ENCODE data around the gene PHAX. TPM values are rescaled to one million over a fixed set of nuclear protein-coding genes. Genes with fewer than 3 reads are reported as not detected.

The PHAX gene
- total RNA-seq, 2 donors from 2014 or later: 23.4 to 27.4 TPM

- ATAC-seq (ENCODE audit: insufficient number of reproducible peaks, low FRiP score, low read depth): no peak
- no peak overlapping the region for H3K4me3 ChIP-seq
- H3K9me3 ChIP-seq: no peaks in the 10 kb centered on the region
- H3K27me3 ChIP-seq (replicated peaks; ENCODE audit: insufficient read depth): no peaks in the 10 kb centered on the region
- no peak overlapping the region for H3K27ac ChIP-seq
- DNase-seq (ENCODE audit: low spot score): no peak
- peaks cover 12% of the 10 kb centered on the region for H3K36me3 ChIP-seq
- no peak for TF ChIP-seq CTCF (IDR thresholded peaks at IDR 0.05)
- H3K4me1 ChIP-seq (ENCODE audit: control insufficient read depth in 1 of 2, low read depth in 2 of 2): peaks cover 27 to 46% of the 10 kb centered on the region in 2 donors
Measured at GRCh38 chr5:126603402-126603991, 2.8 kb downstream of the PHAX start.

DNA sequence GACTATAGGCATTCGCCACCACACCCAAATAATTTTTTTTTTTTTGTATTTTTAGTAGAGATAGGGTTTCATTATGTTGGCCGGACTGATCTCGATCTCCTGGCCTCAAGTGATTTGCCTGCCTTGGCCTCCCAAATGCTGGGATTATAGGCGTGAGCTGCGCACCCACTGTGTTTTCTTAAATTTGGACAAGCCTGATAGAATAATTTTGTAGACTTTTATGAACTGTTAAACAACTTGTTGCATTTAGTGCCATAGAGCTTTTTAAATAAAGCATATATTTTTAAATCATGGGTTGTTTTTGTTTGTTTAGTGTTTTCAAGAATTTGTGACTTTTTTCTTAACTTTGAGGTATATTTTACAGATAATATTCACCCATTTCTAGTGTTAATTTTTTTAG is 4.8 kb downstream of the PHAX start:
- DNase-seq (ENCODE audit: low spot score): no peak
- peaks cover 25 to 43% of the 10 kb centered on the region in 2 donors for H3K4me1 ChIP-seq (ENCODE audit: control insufficient read depth in 1 of 2, low read depth in 2 of 2)
- H3K9me3 ChIP-seq: no peaks in the 10 kb centered on the region
- ATAC-seq (ENCODE audit: insufficient number of reproducible peaks, low FRiP score, low read depth): no peak
- no peak overlapping the region for H3K4me3 ChIP-seq
- H3K27ac ChIP-seq: no peak overlapping the region
- H3K36me3 ChIP-seq: peaks cover 26% of the 10 kb centered on the region
- no peak for TF ChIP-seq CTCF (IDR thresholded peaks at IDR 0.05)
- no peaks in the 10 kb centered on the region for H3K27me3 ChIP-seq (replicated peaks; ENCODE audit: insufficient read depth)

- Histone ChIP-seq H3K4me3 (no peak overlapping the region), H3K4me1 (ENCODE audit: control insufficient read depth in 1 of 2, low read depth in 2 of 2) (peaks cover 5 to 19% of the 10 kb centered on the region in 2 donors), H3K27ac (no peak overlapping the region), H3K36me3 (peaks cover 23% of the 10 kb centered on the region), H3K27me3 (replicated peaks; ENCODE audit: insufficient read depth) (no peaks in the 10 kb centered on the region), H3K9me3 (no peaks in the 10 kb centered on the region)
- no peak for ATAC-seq (ENCODE audit: insufficient number of reproducible peaks, low FRiP score, low read depth)
- no peak for TF ChIP-seq CTCF (IDR thresholded peaks at IDR 0.05)
- DNase-seq (ENCODE audit: low spot score): no peak
Measured at GRCh38 chr5:126610160-126610559, 9.4 kb downstream of the PHAX start.

GRCh38 chr5:126610616-126611015 is 9.9 kb downstream of the PHAX start:
- TF ChIP-seq CTCF (IDR thresholded peaks at IDR 0.05): no peak
- Histone ChIP-seq H3K36me3 (peaks cover 23% of the 10 kb centered on the region), H3K4me3 (no peak overlapping the region), H3K27ac (no peak overlapping the region), H3K9me3 (no peaks in the 10 kb centered on the region), H3K4me1 (ENCODE audit: control insufficient read depth in 1 of 2, low read depth in 2 of 2) (peaks cover 3 to 14% of the 10 kb centered on the region in 2 donors), H3K27me3 (replicated peaks; ENCODE audit: insufficient read depth) (no peaks in the 10 kb centered on the region)
- no peak for ATAC-seq (ENCODE audit: insufficient number of reproducible peaks, low FRiP score, low read depth)
- no peak for DNase-seq (ENCODE audit: low spot score)

DNA sequence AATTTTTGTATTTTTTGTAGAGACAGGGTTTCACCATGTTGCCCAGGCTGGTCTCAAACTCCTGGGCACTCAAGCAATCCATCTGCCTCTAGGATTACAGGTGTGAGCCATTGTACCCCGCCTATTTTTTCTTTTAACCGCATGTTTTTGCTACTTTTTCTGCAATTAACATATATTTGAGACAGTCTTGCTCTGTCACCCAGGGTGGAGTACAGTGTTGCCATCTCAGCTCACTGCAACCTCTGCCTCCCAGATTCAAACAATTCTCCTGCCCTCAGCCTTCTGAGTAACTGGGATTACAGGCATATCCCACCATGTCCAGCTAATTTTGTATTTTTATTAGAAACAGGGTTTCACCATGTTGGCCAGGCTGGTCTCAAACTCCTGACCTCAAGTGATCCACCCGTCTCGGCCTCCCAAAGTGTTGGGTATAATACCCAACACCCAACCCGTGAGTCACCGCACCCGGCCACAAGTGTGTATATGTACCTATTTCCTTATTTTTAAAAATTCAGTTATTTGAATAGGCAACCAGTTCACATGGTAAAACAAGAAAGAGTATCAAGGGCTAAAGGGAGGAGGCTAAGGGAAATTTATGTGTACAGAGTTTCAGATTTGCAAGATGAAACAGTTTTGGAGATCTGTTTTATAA is 13.3 kb downstream of the PHAX start:
- peaks cover 35% of the 10 kb centered on the region for H3K36me3 ChIP-seq
- no peak for ATAC-seq (ENCODE audit: insufficient number of reproducible peaks, low FRiP score, low read depth)
- no peak for TF ChIP-seq CTCF (IDR thresholded peaks at IDR 0.05)
- DNase-seq (ENCODE audit: low spot score): no peak
- H3K4me3 ChIP-seq: no peak overlapping the region
- H3K4me1 ChIP-seq (ENCODE audit: control insufficient read depth in 1 of 2, low read depth in 2 of 2): no peaks in the 10 kb centered on the region
- no peaks in the 10 kb centered on the region for H3K9me3 ChIP-seq
- no peaks in the 10 kb centered on the region for H3K27me3 ChIP-seq (replicated peaks; ENCODE audit: insufficient read depth)
- H3K27ac ChIP-seq: no peak overlapping the region

Measured in thoracic aorta (tissue), 2 donors.